HEK293T (cell line): ENCODE data around the gene APOBEC3H.

ENCODE experiments used
- CTCF ChIA-PET: fragments of 350-600 bp; formaldehyde crosslinking; extraction: SDS; loops from one replicate; lab custom pipeline; 2021; ENCODE audit warnings: antibody characterized with exemption, inconsistent platforms; lab: Yijun Ruan, JAX
- POLR2A ChIA-PET: fragments of 350-600 bp; formaldehyde crosslinking; extraction: SDS; loops from one replicate; lab custom pipeline; 2020; ENCODE audit warnings: antibody characterized with exemption, inconsistent platforms; lab: Yijun Ruan, JAX
- DNase-seq: peaks from one replicate; pipeline ENCODE4 v3.0.0; 2012; ENCODE audit warnings: mixed read lengths; ENCODE audit errors: extremely low spot score
- ARNT ChIP-seq: fragments of 450-650 bp; IDR thresholded peaks from 2 replicates; pipeline ENCODE4 v1.6.1; 2017; ENCODE audit warnings: mild to moderate bottlenecking
- CTBP1 ChIP-seq: fragments of 450-650 bp; IDR thresholded peaks from 2 replicates; pipeline ENCODE4 v1.6.1; 2016; ENCODE audit warnings: borderline replicate concordance
- ELF4 ChIP-seq: fragments of 450-650 bp; IDR thresholded peaks from 2 replicates; pipeline ENCODE4 v1.6.1; 2017; ENCODE audit warnings: antibody characterized with exemption
- FOXA1 ChIP-seq: fragments of 450-650 bp; IDR thresholded peaks from 2 replicates; pipeline ENCODE4 v1.6.1; 2016; ENCODE audit warnings: mild to moderate bottlenecking
- FOXK2 ChIP-seq: fragments of 450-650 bp; IDR thresholded peaks from 2 replicates; pipeline ENCODE4 v1.6.1; 2016; ENCODE audit warnings: mild to moderate bottlenecking
- HDGF ChIP-seq: fragments of 450-650 bp; IDR thresholded peaks from 2 replicates; pipeline ENCODE4 v1.6.1; 2017; ENCODE audit warnings: antibody characterized with exemption, borderline replicate concordance
- L3MBTL2 ChIP-seq: fragments of 450-650 bp; conservative IDR thresholded peaks from 2 replicates; pipeline ENCODE4 v1.6.1; 2016; ENCODE audit warnings: mild to moderate bottlenecking
- LEF1 ChIP-seq: fragments of 450-650 bp; IDR thresholded peaks from 2 replicates; pipeline ENCODE4 v1.6.1; 2017; ENCODE audit warnings: mild to moderate bottlenecking, borderline replicate concordance
- SP1 ChIP-seq: fragments of 450-650 bp; IDR thresholded peaks from 2 replicates; pipeline ENCODE4 v1.6.1; 2017
- SUZ12 ChIP-seq: fragments of 450-650 bp; IDR thresholded peaks from 2 replicates; pipeline ENCODE4 v1.6.1; 2016; ENCODE audit warnings: mild to moderate bottlenecking
- TARDBP ChIP-seq: fragments of 450-650 bp; IDR thresholded peaks from 2 replicates; pipeline ENCODE4 v1.6.1; 2016
- ZNF384 ChIP-seq: fragments of 450-650 bp; IDR thresholded peaks from 2 replicates; pipeline ENCODE4 v1.6.1; 2016
- TF ChIP-seq, protein P1 (sequence below): fragments of 450-650 bp; IDR thresholded peaks from 2 replicates; pipeline ENCODE4 v1.6.1; 2016

Gene APOBEC3H

DNA sequence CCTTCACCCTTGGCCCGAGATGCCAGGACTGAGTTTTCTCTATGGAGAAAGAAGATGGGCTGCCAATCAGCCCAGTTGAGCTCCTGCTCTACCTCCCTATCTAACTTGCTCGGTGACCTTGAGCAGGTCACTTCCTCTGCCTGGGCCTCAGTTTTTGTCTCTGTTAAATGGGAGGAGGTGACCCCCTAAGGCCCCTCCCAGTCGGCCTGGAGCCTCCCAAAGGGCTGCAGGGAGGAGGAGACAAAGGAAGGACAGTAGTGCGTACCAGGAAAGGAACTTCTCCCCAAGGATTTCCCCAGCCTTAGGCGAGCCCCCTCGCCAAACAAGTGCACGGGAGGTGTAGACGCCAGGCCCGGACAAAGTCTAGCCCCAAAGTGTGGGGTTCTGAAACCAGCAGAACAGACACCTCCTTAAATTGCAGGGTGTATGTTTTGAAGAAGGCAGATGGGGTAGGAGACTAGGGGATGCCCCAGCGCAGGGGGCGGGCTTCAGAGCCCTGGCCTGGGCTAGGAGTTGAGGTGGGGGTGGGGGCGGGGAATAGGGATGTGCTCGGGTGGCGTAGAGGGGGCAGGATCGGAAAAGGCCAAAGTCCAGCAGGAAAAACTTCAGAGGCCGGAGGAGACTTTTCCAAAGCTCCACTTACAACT, 54.4 kb downstream of the APOBEC3H start:
- POLR2A ChIA-PET = interaction anchor here (1.4 to 5.8 kb wide), 3 partner anchors 8 to 167 kb away, joined by 4 to 59 read pairs (median 7); partner anchors contain the start of gene RPL3
- CTCF ChIA-PET = interaction anchor here (1.1 kb wide), 1 partner anchor 28 kb away, joined by 3 read pairs; no protein-coding TSS in a partner anchor
- DNase-seq = no peak
- TF ChIP-seq FOXK2 (no peak), ELF4 (no peak), ZNF384 (no peak), FOXA1 (no peak), L3MBTL2 (no peak), SP1 (no peak)
- TF ChIP-seq, protein P1, sequence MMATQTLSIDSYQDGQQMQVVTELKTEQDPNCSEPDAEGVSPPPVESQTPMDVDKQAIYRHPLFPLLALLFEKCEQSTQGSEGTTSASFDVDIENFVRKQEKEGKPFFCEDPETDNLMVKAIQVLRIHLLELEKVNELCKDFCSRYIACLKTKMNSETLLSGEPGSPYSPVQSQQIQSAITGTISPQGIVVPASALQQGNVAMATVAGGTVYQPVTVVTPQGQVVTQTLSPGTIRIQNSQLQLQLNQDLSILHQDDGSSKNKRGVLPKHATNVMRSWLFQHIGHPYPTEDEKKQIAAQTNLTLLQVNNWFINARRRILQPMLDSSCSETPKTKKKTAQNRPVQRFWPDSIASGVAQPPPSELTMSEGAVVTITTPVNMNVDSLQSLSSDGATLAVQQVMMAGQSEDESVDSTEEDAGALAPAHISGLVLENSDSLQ = no peak

DNA sequence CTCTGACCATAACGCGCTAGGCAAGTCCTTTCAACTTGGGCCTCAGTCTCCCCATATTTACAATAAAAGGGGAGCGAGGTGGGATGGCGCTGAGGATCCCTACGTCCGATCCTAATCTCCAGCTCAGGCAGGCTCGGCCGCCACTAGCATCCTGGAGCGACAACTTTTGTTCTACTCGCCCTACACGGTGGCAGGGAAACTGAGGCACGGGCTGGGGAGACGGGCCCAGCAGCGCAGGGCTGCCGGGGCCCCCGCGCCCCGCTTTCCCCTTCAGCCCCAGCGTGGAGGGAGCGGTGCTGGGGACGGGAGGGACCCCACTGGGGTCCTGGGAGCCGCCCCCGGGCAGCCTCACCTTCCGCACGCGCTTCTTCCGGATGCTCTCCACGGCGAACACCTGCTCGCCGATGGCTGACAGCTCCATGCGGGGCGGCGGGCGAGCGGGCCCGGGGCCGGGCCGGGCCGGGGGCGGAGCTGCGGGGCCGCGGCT, 55.0 kb downstream of the APOBEC3H start:
- ChIA-PET CTCF (interaction anchor here (1.1 kb wide), 1 partner anchor 27 kb away, joined by 3 read pairs; no protein-coding TSS in a partner anchor), POLR2A (interaction anchor here (0.5 to 5.8 kb wide), 4 partner anchors 9 to 167 kb away, joined by 3 to 59 read pairs (median 6); partner anchors contain the start of gene RPL3)
- DNase-seq = no peak
- no peak for TF ChIP-seq ELF4
- no peak for TF ChIP-seq TARDBP
- TF ChIP-seq LEF1 = no peak
- TF ChIP-seq, protein P1 = no peak
- no peak for TF ChIP-seq FOXA1
- TF ChIP-seq CTBP1 = no peak
- no peak for TF ChIP-seq FOXK2
- TF ChIP-seq L3MBTL2 = no peak
- TF ChIP-seq SUZ12 = no peak
- TF ChIP-seq HDGF = no peak
- TF ChIP-seq ARNT = no peak

DNA sequence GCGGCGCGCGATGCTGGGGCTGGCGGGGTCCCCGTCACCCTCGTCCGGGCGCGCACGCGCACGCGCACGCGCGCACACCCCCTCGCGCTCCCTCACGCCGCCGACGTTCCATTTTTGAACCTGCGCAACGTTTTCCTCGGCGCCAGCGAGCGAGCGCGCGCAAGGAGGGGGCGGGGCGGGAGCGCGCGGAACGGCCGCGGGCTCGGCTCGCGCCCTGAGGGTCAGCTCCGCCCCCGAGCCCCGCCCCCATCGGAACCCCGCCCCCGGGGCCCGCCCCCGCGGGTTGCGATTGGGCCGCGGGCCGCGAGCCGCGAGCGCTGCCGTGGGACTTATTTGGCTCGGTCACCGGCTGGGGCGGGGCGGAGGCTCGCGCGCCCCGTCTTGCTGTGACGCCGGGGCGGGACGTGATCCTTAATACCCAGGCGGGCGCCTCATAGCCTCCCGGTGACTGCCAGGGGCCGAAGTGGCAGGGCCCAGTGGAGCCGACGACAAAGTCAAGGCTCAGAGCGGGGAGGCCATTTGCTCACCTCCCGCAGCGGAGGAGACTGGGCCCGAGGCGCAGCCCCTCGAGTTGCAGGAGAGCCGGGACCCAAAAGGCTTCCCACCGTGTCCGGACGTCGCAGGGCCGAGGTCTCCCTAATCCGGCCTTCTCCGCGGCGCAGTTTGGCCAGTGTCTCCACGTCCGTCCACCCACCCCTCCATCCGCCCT, 55.6 kb downstream of the APOBEC3H start, which contains the start of gene CBX7:
Gene CBX7 (minus strand): TSS at position 170 of the 709 bp plus-strand sequence. CDS start 236 bp downstream, outside the sequence.
- ChIA-PET CTCF (no interaction called here), POLR2A (interaction anchor here (0.5 to 5.8 kb wide), 5 partner anchors 10 to 350 kb away, joined by 3 to 59 read pairs (median 4); partner anchors contain the start of genes MIEF1 and RPL3)
- TF ChIP-seq FOXK2 = no peak
- TF ChIP-seq L3MBTL2 = peak; percentile 93
- DNase-seq = peak; percentile 99

DNA sequence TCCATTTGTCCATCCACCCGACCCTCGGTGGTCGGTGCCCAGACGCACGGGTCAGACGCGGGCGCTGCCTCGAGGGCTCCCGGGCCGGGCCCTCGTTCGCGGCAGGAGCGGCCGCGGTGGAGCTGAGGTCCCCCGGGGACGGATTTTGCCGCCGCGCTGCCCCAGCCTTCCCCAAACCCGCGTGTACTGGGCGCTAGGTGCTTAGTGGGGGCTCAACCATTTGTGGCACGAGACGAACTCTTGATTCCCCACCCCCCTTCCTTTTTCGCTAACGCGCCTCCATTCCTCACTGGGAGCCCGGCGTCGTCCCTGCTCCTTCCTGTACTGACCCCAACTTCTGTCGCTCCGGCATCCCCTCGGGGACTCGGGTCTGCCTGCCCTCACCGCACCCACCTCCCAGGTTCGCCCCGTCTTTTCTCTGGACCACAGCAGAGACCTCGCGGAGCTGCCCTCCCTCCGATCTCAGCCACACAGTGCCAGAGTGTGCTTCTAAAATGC, 56.2 kb downstream of the APOBEC3H start:
- TF ChIP-seq FOXA1 = no peak
- peak; percentile 61; the same call in 1 of the 2 replicates for TF ChIP-seq L3MBTL2
- ChIA-PET POLR2A (interaction anchor here (0.8 to 5.8 kb wide), 3 partner anchors 165 to 349 kb away, joined by 3 to 59 read pairs (median 21); partner anchors contain the start of genes MIEF1 and RPL3), CTCF (no interaction called here)
- DNase-seq = no peak
